PC-9 (cell line): Measurements from ENCODE around the gene SARNP. TPM values are rescaled to one million over a fixed set of nuclear protein-coding genes. Genes with fewer than 3 reads are reported as not detected.

Experiments
- BruUV-seq: library from RNA; stranded (reverse); fragments of 400-500 nt; replicated peaks from 2 replicates; lab custom pipeline; 2021; lab: Mats Ljungman, UMichigan
- CTCF ChIA-PET: fragments of 300-600 bp; sonication (Branson Sonifier 250); formaldehyde crosslinking; loops from one replicate; lab custom pipeline; 2022; ENCODE audit warnings: antibody characterized with exemption; lab: Charles Lee
- POLR2A ChIA-PET: fragments of 300-600 bp; sonication (Branson Sonifier 250); formaldehyde crosslinking; loops from one replicate; lab custom pipeline; 2022; ENCODE audit warnings: antibody characterized with exemption; ENCODE audit not compliant: unreplicated experiment; lab: Charles Lee
- DNase-seq, 2 experiments: peaks; one replicate each; pipeline versions ENCODE4 v3.0.0 to v3.0.0-alpha.2; 2015 to 2022; ENCODE audit warnings: mixed read lengths in 1 of 2
- H2AFZ ChIP-seq: fragments of 200-600 bp; sonication (generic); 2 replicates; pipeline ENCODE4 v1.8.1; 2017; ENCODE audit warnings: antibody characterized with exemption
- H3F3A ChIP-seq: fragments of 200-600 bp; sonication (generic); 2 replicates; pipeline ENCODE4 v1.8.1; 2017; ENCODE audit warnings: antibody characterized with exemption, mild to moderate bottlenecking, low read depth; ENCODE audit not compliant: insufficient read depth
- H3K27ac ChIP-seq: fragments of 200-600 bp; sonication (generic); 2 replicates; pipeline ENCODE4 v1.6.1; 2016; ENCODE audit warnings: mixed run types
- H3K27me3 ChIP-seq: fragments of 200-600 bp; sonication (generic); 2 replicates; pipeline ENCODE4 v1.6.1; 2016; ENCODE audit warnings: low read depth, mixed run types; ENCODE audit not compliant: insufficient read depth
- H3K36me3 ChIP-seq: fragments of 200-600 bp; sonication (generic); 2 replicates; pipeline ENCODE4 v1.6.1; 2016; ENCODE audit warnings: low read depth, mixed run types
- H3K4me1 ChIP-seq: fragments of 200-600 bp; sonication (generic); replicated peaks from 2 replicates; pipeline ENCODE4 v1.6.1; 2016; ENCODE audit warnings: mixed run types; ENCODE audit not compliant: insufficient read depth
- H3K4me2 ChIP-seq: fragments of 200-600 bp; sonication (generic); 2 replicates; pipeline ENCODE4 v1.6.1; 2017; ENCODE audit warnings: mixed run types
- H3K4me3 ChIP-seq: fragments of 200-600 bp; sonication (generic); 2 replicates; pipeline ENCODE4 v1.6.1; 2016; ENCODE audit warnings: mixed run types
- H3K79me2 ChIP-seq: fragments of 200-600 bp; sonication (generic); 2 replicates; pipeline ENCODE4 v1.6.1; 2017; ENCODE audit warnings: low read depth, mixed run types
- H3K9me2 ChIP-seq: fragments of 200-600 bp; sonication (generic); 2 replicates; pipeline ENCODE4 v1.8.1; 2017; ENCODE audit warnings: mild to moderate bottlenecking; ENCODE audit not compliant: insufficient read depth
- H3K9me3 ChIP-seq: fragments of 200-600 bp; sonication (generic); 2 replicates; pipeline ENCODE4 v1.8.1; 2016; ENCODE audit warnings: low read depth; ENCODE audit not compliant: insufficient read depth
- H4K20me1 ChIP-seq: fragments of 200-600 bp; sonication (generic); 2 replicates; pipeline ENCODE4 v1.8.1; 2017; ENCODE audit not compliant: insufficient read depth
- EZH2 ChIP-seq: fragments of 200-600 bp; sonication (generic); IDR thresholded peaks from 2 replicates; pipeline ENCODE4 v1.8.0; 2017; ENCODE audit warnings: antibody characterized with exemption, low read depth
- intact Hi-C: fragments of 100-400 bp; cut with micrococcal nuclease; formaldehyde crosslinking; loops from one replicate; pipeline ENCODE4 v1.10.0; 2022; ENCODE audit not compliant: unreplicated experiment
- total RNA-seq: library from RNA; stranded (reverse); gene quantifications from 2 replicates; pipeline ENCODE4 v1.2.3, GENCODE V29; 2021
- TF ChIP-seq, protein P1 (sequence below): fragments of 200-600 bp; sonication (generic); conservative IDR thresholded peaks from 2 replicates; pipeline ENCODE4 v1.6.1; 2017; ENCODE audit warnings: mixed run types, antibody characterized with exemption, mild to moderate bottlenecking, moderate library complexity

SARNP gene
- total RNA-seq, 1 experiment from 2014 or later = 74.8 TPM

DNA sequence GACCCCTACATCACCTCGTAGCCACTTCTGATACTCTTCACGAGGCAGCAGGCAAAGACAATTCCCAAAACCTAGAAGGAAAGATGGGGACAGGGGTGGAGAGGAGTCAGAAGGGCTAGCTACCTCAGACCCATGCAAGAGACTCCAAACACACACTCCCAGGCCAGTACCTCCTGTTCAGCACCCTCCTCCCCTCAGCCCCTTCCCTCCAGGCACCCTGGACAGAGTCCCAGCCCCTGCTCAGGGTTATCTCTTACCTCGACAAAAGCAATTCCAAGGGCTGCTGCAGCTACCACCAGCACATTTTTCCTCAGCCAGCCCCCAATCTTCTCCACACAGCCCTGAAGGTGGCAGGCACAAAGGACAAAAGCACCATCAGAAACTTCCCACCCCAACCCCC lies 92.0 kb downstream of the SARNP start:
- Histone ChIP-seq H3K79me2 (peaks cover 21% of the 10 kb centered on the region), H4K20me1 (peaks cover 34% of the 10 kb centered on the region), H2AFZ (no peak overlapping the region), H3K9me2 (no peaks in the 10 kb centered on the region), H3K4me3 (no peak overlapping the region), H3K36me3 (peaks cover 11% of the 10 kb centered on the region; the same call in 1 of the 2 replicates), H3K4me2 (no peak overlapping the region), H3F3A (peaks cover 67% of the 10 kb centered on the region), H3K27ac (no peak overlapping the region), H3K27me3 (no peaks in the 10 kb centered on the region), H3K4me1 (peaks cover 43% of the 10 kb centered on the region), H3K9me3 (no peaks in the 10 kb centered on the region)
- BruUV-seq = no TSS peak
- ChIA-PET CTCF (no interaction called here), POLR2A (no interaction called here)
- no peak for DNase-seq
- no peak for TF ChIP-seq EZH2
- TF ChIP-seq, protein P1, sequence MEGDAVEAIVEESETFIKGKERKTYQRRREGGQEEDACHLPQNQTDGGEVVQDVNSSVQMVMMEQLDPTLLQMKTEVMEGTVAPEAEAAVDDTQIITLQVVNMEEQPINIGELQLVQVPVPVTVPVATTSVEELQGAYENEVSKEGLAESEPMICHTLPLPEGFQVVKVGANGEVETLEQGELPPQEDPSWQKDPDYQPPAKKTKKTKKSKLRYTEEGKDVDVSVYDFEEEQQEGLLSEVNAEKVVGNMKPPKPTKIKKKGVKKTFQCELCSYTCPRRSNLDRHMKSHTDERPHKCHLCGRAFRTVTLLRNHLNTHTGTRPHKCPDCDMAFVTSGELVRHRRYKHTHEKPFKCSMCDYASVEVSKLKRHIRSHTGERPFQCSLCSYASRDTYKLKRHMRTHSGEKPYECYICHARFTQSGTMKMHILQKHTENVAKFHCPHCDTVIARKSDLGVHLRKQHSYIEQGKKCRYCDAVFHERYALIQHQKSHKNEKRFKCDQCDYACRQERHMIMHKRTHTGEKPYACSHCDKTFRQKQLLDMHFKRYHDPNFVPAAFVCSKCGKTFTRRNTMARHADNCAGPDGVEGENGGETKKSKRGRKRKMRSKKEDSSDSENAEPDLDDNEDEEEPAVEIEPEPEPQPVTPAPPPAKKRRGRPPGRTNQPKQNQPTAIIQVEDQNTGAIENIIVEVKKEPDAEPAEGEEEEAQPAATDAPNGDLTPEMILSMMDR = no peak
- intact Hi-C loops = loop anchor here (10.0 kb wide), 1 partner anchor 731 kb away; no protein-coding TSS in a partner anchor

DNA sequence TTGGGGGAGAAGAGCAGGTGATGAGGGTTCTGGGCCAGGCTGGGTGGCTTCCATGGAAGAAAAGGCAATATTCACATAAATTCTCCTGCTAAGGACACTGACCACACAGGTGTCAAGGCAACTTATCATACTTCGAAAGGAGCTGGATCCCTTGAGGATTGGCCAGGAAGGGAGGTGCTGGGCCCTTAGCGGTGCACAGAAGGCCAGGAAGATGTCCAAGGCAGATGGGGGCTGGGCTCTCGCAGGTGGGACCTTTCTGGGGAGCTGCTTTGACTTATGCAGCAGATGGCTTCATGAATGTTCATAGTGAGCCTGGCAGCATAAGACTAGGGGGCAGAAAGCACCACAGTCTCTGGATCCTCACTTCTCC lies 92.6 kb downstream of the SARNP start:
- Histone ChIP-seq H3K36me3 (peaks cover 11% of the 10 kb centered on the region; the same call in 1 of the 2 replicates), H3K4me2 (no peak overlapping the region), H4K20me1 (peaks cover 34% of the 10 kb centered on the region), H3K27ac (no peak overlapping the region), H3K4me3 (no peak overlapping the region), H3K9me3 (no peaks in the 10 kb centered on the region), H3K9me2 (no peaks in the 10 kb centered on the region), H3F3A (peaks cover 66% of the 10 kb centered on the region), H2AFZ (no peak overlapping the region), H3K27me3 (no peaks in the 10 kb centered on the region), H3K79me2 (peaks cover 21% of the 10 kb centered on the region), H3K4me1 (peaks cover 44% of the 10 kb centered on the region)
- DNase-seq = peak in 1 of 2 experiments; percentile 23
- intact Hi-C loops = loop anchor here (10.0 kb wide), 1 partner anchor 730 kb away; no protein-coding TSS in a partner anchor
- ChIA-PET CTCF (interaction anchor here (0.6 kb wide), 1 partner anchor 1750 kb away, joined by 4 read pairs; no protein-coding TSS in a partner anchor), POLR2A (no interaction called here)
- no TSS peak for BruUV-seq
- TF ChIP-seq, protein P1 = no peak

DNA sequence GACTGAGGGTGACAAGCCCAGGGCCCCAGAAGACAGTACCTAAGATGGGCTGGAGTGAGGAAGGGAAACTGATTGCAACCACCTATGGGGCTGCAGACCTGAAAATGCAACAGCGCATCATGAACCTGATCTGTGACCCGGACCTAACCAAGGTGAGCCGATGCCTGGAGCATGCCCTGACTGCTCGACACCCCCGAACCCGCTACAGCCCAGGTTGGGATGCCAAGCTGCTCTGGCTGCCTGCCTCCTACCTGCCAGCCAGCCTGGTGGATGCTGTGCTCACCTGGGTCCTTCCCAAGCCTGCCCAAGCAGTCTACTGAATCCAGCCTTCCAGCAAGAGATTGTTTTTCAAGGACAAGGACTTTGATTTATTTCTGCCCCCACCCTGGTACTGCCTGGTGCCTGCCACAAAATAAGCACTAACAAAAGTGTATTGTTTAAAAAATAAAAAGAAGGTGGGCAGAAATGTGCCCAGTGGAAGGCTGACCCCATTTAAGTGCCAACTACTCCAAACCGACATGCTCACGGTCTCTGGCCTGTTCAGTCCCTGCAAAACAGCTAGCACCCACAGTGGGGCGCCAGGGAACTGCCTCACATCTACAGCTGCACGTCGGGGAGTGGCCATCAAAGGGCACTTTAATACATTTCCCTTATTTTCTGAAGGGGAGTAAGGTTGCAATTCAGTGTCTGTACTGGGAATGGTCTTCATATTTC lies 93.1 kb downstream of the SARNP start:
- Histone ChIP-seq H3K9me2 (no peaks in the 10 kb centered on the region), H3K4me3 (no peak overlapping the region), H3K9me3 (no peaks in the 10 kb centered on the region), H3K27me3 (no peaks in the 10 kb centered on the region), H3K4me2 (no peak overlapping the region), H2AFZ (no peak overlapping the region), H4K20me1 (peaks cover 34% of the 10 kb centered on the region), H3K36me3 (peaks cover 11% of the 10 kb centered on the region; the same call in 1 of the 2 replicates), H3K79me2 (peaks cover 21% of the 10 kb centered on the region), H3K4me1 (peaks cover 43% of the 10 kb centered on the region), H3F3A (peaks cover 61% of the 10 kb centered on the region), H3K27ac (no peak overlapping the region)
- DNase-seq = peak; percentile 34 to 43
- ChIA-PET CTCF (interaction anchor here (0.5 to 0.6 kb wide), 2 partner anchors 1423 to 1751 kb away, joined by 4 to 6 read pairs; no protein-coding TSS in a partner anchor), POLR2A (no interaction called here)
- BruUV-seq = no TSS peak
- TF ChIP-seq, protein P1 = peak; percentile 59
- no peak for TF ChIP-seq EZH2
- intact Hi-C loops = loop anchor here (10.0 kb wide), 1 partner anchor 730 kb away; no protein-coding TSS in a partner anchor
